ENCODE measurements around the gene FUOM. TPM values are rescaled to one million over a fixed set of nuclear protein-coding genes. Genes with fewer than 3 reads are reported as not detected.

The FUOM gene
- total and polyA plus RNA-seq, 2 of the 4 experiments (the other 2 are of a cell fraction), result 26.3 to 52.8 TPM

DNA sequence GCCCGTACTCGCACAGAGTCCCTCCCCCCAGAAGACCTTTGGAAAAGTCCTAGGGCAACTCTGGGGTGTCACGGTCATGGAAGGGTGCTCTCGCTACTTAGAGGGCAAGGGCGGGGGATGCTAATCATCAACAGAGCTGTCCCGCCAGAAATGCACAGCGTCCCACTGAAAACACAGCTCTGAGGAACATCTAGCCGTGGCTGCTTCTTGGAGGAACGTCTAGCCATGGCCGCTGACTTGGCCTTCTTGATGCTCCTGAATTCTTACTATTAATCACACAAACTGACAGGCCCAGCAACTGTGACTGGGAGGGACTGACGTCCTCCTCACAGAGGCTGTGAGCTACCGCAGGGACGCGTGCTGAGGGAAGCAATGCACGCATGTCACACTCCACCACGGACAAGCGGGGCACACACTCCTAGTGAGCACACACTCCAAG, 50.9 kb downstream of the FUOM start (continued):
- TF ChIP-seq CTCF (conservative IDR thresholded peaks at IDR 0.05; ENCODE audit: low read depth, low read length), result no peak
- TF ChIP-seq RCOR1 (IDR thresholded peaks at IDR 0.05; ENCODE audit: insufficient replicate concordance, low read length), result no peak
- TF ChIP-seq RFX5 (IDR thresholded peaks at IDR 0.05; ENCODE audit: low read depth, low read length), result no peak
- no peak for TF ChIP-seq RAD21 (IDR thresholded peaks at IDR 0.05; ENCODE audit: low read length)

GRCh38 chr10:133306097-133306476, 51.7 kb downstream of the FUOM start:
- Histone ChIP-seq H3K27me3 (ENCODE audit: control insufficient read depth, insufficient read depth, low read length) (no peaks in the 10 kb centered on the region), H3K4me2 (ENCODE audit: low read depth, low read length) (no peak overlapping the region), H3K9ac (ENCODE audit: low read depth, low read length) (no peak overlapping the region), H3K4ac (ENCODE audit: low read depth, low read length) (no peak overlapping the region), H3K79me1 (ENCODE audit: low read depth in 1 of 2, low read length in 2 of 2) (peaks cover 14 to 62% of the 10 kb centered on the region in 2 experiments), H4K8ac (ENCODE audit: low read depth in 2 of 2, low read length in 2 of 2) (no peak overlapping the region), H2BK15ac (ENCODE audit: low read depth, low read length) (no peak overlapping the region), H3K18ac (ENCODE audit: low read depth, low read length) (no peak overlapping the region), H3K23ac (ENCODE audit: low read depth, low read length) (no peak overlapping the region), H2AK9ac (replicated peaks; ENCODE audit: low read depth, low read length, poor library complexity) (no peak overlapping the region), H2BK20ac (ENCODE audit: low read depth, low read length) (no peak overlapping the region), H3K9me3 (ENCODE audit: control insufficient read depth, insufficient read depth, low read length) (no peaks in the 10 kb centered on the region), H4K5ac (ENCODE audit: low read depth, low read length) (no peak overlapping the region), H3K4me3 (ENCODE audit: insufficient read depth, low read depth, low read length) (no peak overlapping the region), H3K14ac (replicated peaks; ENCODE audit: low read depth, low read length) (no peak overlapping the region), H2BK120ac (ENCODE audit: low read depth, low read length) (no peak overlapping the region), H3K27ac (ENCODE audit: insufficient read depth, low read length) (no peak overlapping the region), H4K91ac (ENCODE audit: insufficient read depth, low read depth, low read length) (no peak overlapping the region), H3K56ac (ENCODE audit: extremely low read depth, insufficient read depth, low read length) (no peak overlapping the region), H3K36me3 (ENCODE audit: control insufficient read depth, insufficient read depth, low read length) (peaks cover 12% of the 10 kb centered on the region; the same call in 1 of the 2 replicates), H2AFZ (replicated peaks; ENCODE audit: low read length, poor library complexity) (no peak overlapping the region), H4K20me1 (ENCODE audit: insufficient read depth, low read length) (peaks cover 56% of the 10 kb centered on the region), H2BK5ac (ENCODE audit: low read depth, low read length, poor library complexity, severe bottlenecking) (no peak overlapping the region), H3K4me1 (ENCODE audit: control insufficient read depth, insufficient read depth, low read length) (peaks cover 8% of the 10 kb centered on the region), H2AK5ac (ENCODE audit: low read depth, low read length) (no peak overlapping the region), H3K9me1 (ENCODE audit: insufficient read depth, low read length) (peaks cover 14% of the 10 kb centered on the region; the same call in 1 of the 2 replicates)
- ChIA-PET CTCF (interaction anchor here (0.9 kb wide), 1 partner anchor 23 kb away, joined by 3 read pairs; no protein-coding TSS in a partner anchor), POLR2A (ENCODE audit: unreplicated experiment) (no interaction called here)
- in situ Hi-C loops (cut with MboI; ENCODE audit: low sequenced_read_pairs), result no loop called here
- no CpG with 5 or more reads among the region's 5 CpGs for WGBS, 2 experiments (ENCODE audit: extremely low coverage in 2 of 2, insufficient read length in 1 of 2)
- intact Hi-C loops (cut with micrococcal nuclease), result loop anchor here (5.0 kb wide), 2 partner anchors 44 to 159 kb away; no protein-coding TSS in a partner anchor
- dilution Hi-C loops (cut with HindIII; ENCODE audit: low sequenced_read_pairs, unreplicated experiment), result no loop called here
- DNase-seq, result no peak
- BruUV-seq (replicated peaks), result no TSS peak
- ATAC-seq (ENCODE audit: low read depth), result no peak
- TF ChIP-seq MXI1 (IDR thresholded peaks at IDR 0.05; ENCODE audit: borderline replicate concordance, low read depth, low read length) (no peak), SMC3 (IDR thresholded peaks at IDR 0.05; ENCODE audit: low read depth, low read length) (no peak), CEBPB (IDR thresholded peaks at IDR 0.05; ENCODE audit: low read depth, low read length) (no peak), ELK1 (IDR thresholded peaks at IDR 0.05; ENCODE audit: borderline replicate concordance, low read depth, low read length) (no peak), RCOR1 (IDR thresholded peaks at IDR 0.05; ENCODE audit: insufficient replicate concordance, low read length) (no peak), FOS (IDR thresholded peaks at IDR 0.05; ENCODE audit: low read depth, low read length) (no peak), RFX5 (IDR thresholded peaks at IDR 0.05; ENCODE audit: low read depth, low read length) (no peak), MAZ (IDR thresholded peaks at IDR 0.05; ENCODE audit: borderline replicate concordance, low read depth, low read length) (no peak), POLR2A (IDR thresholded peaks at IDR 0.05; ENCODE audit: low read depth, low read length) (no peak), CTCF (conservative IDR thresholded peaks at IDR 0.05; ENCODE audit: low read depth, low read length) (no peak), RAD21 (IDR thresholded peaks at IDR 0.05; ENCODE audit: low read length) (no peak)
